ENCODE measurements around the gene IFITM5.

- TF ChIP-seq CTCF (IDR thresholded peaks at IDR 0.05; ENCODE audit: poor library complexity) (no peak), EZH2 (IDR thresholded peaks at IDR 0.05; ENCODE audit: borderline replicate concordance) (no peak)
Measured at GRCh38 chr11:270451-271318, 28.6 kb downstream of the IFITM5 start.
